Measurements from ENCODE around the gene RCOR3.

RCOR3 gene

DNA sequence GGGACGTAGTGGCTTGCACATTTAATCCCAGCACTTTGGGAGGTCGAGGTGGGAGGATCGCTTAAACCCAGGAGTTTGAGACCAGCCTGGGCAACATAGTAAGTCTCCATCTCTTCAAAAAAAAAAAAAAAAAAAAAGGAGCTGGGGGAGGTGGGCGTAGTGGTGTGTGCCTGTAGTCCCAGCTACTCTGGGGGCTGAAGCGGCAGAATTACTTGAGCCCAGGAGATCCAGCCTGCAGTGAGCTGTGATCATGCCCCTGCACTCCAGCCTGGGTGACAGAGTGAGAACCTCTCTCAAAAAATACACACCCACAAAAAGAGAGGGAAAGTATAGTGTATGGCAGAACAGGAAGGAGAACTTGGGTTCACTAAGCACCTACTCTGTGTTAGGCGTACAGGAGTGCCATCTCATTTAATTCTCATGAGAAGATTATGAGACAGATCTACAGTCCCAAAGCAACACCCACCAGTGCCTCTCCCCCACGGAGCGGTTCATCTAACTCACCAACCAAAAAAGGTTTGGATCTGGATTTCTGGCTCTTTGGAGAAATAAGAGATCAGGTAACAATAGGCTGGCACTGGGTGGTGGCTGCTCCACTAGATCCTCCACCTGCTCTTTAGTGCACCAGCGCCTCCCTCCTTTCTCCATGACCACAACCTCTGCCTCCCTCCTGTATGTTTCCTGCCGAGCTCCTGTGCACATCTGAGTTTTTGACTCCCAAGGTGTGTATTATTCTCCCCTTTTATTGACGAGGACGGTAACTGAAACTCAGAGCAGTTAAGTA, 66.0 kb downstream of the RCOR3 start:
- peaks cover 27% of the 10 kb centered on the region for H3K4me1 ChIP-seq (ENCODE audit: control insufficient read depth, insufficient read depth, low read length)
- no peaks in the 10 kb centered on the region for H3K9me3 ChIP-seq (ENCODE audit: control insufficient read depth, insufficient read depth, low read length)
- H3K27me3 ChIP-seq (ENCODE audit: control insufficient read depth, insufficient read depth, low read length), result 0 out of 2 replicates have a peak, but pooled peaks cover 9% of the 10 kb centered on the region
- H3K27ac ChIP-seq (ENCODE audit: low read depth, low read length), result no peak overlapping the region
- no peak overlapping the region for H3K9ac ChIP-seq (ENCODE audit: low read depth, low read length)
- H3K4me3 ChIP-seq (ENCODE audit: low read depth, low read length), result no peak overlapping the region
- no peaks in the 10 kb centered on the region for H3K36me3 ChIP-seq (ENCODE audit: control insufficient read depth, insufficient read depth, low read length)

DNA sequence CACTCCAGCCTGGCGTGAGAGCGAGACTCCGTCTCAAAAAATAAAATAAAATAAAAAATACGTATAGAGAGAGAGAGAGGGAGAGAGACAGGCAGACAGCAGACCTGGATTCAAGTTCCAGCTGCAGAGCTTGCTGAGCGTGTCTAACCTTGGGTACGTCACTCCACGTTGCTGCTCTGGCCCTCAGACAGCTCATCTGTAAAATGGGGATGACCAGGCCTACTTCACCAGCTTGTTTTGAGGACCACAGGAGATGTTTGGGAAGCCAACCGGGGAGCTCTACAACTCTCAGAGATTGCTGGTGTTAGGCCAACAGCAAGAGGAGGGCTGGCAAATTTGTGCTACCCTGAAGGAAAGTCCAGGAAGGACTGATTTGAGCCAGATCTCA, 67.0 kb downstream of the RCOR3 start:
- Histone ChIP-seq H3K27ac (ENCODE audit: low read depth, low read length) (no peak overlapping the region), H3K9ac (ENCODE audit: low read depth, low read length) (no peak overlapping the region), H3K4me3 (ENCODE audit: low read depth, low read length) (peak overlapping the region; percentile 71), H3K4me1 (ENCODE audit: control insufficient read depth, insufficient read depth, low read length) (peaks cover 35% of the 10 kb centered on the region), H3K9me3 (ENCODE audit: control insufficient read depth, insufficient read depth, low read length) (no peaks in the 10 kb centered on the region), H3K36me3 (ENCODE audit: control insufficient read depth, insufficient read depth, low read length) (no peaks in the 10 kb centered on the region), H3K27me3 (ENCODE audit: control insufficient read depth, insufficient read depth, low read length) (0 out of 2 replicates have a peak, but pooled peaks cover 9% of the 10 kb centered on the region)

DNA sequence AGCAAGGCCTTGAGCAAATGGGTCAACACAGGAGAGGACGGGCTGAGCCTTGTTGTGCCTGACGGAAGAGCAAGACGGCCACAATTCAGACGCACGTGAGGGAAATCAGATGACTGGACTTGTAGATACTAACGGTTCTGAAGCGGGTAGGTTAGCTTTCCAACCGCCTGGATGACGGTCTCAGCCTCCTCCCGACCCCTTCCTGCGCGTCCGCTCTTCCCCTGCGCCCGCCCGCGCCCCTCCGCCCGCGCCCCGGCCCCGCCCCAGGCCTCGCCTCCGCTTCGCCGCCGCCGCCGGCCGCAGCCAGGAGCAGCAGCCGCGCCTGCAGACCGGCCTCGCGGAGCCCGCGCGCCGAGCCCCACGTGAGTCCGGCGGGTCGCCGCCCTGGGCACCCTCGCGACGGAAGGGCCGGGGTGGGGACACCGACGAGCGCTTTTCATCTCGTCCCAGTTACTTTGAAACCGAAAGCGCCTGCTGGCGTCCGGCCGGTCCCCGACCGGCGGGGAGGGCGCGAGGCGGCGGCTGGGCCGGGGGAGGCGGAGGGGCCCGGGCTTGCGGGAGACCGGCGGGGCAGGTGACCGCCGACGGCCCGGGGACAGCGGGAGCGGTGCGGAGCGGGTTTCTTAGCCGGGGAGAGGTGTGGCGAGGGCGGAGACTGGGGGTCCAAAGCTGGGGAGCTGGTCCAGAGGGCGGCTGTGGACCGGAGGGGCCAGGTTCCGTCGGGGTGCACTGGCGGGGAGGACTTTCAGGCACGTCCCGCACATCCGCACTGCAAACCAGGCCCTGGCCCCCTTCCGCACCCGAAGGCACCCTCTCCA, 67.6 kb downstream of the RCOR3 start, which contains the start of gene TRAF5:
Gene TRAF5, plus strand, starts transcription at position 306 of the 818 bp plus-strand sequence. CDS start 26,407 bp downstream, outside the sequence.
- no peak within 1 kb of the TSS for H3K27ac ChIP-seq (ENCODE audit: low read depth, low read length)
- no peaks in the 10 kb centered on the region for H3K36me3 ChIP-seq (ENCODE audit: control insufficient read depth, insufficient read depth, low read length)
- H3K4me1 ChIP-seq (ENCODE audit: control insufficient read depth, insufficient read depth, low read length), result peaks cover 39% of the 10 kb centered on the region
- H3K9me3 ChIP-seq (ENCODE audit: control insufficient read depth, insufficient read depth, low read length), result no peaks in the 10 kb centered on the region
- peak within 1 kb of the TSS; percentile 48 for H3K9ac ChIP-seq (ENCODE audit: low read depth, low read length)
- H3K27me3 ChIP-seq (ENCODE audit: control insufficient read depth, insufficient read depth, low read length), result 0 out of 2 replicates have a peak, but pooled peaks cover 9% of the 10 kb centered on the region
- peak within 1 kb of the TSS; percentile 71 for H3K4me3 ChIP-seq (ENCODE audit: low read depth, low read length)

DNA sequence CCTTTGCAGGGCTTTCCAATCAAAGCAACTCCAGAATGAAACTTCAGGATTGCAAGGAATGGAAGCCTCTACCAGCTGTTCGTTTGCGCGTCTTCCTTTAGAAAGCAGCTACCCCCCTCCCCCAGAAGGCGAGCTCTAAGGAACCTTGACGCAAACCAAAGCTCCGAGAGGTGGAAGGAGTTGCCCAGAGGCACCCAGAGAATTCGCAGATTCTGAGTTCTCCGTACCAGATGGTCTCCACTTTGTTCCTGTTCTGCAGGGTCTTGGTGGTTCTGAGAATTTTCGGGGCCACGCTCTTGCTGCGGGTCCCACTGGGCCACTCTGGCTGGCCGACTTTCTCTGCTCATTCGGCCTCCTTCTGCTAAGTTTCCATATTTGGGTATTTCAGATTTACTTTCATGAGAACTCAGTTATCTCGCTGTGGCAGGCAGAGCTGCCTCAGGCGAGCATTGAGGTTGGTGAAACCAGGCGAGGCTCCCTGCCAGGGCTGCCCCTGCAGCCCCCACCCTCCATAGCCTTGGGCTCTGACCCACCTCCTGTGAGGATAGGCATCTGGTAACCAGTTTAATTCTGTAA, 68.3 kb downstream of the RCOR3 start:
- H3K36me3 ChIP-seq (ENCODE audit: control insufficient read depth, insufficient read depth, low read length), result no peaks in the 10 kb centered on the region
- H3K27me3 ChIP-seq (ENCODE audit: control insufficient read depth, insufficient read depth, low read length), result 0 out of 2 replicates have a peak, but pooled peaks cover 9% of the 10 kb centered on the region
- H3K9ac ChIP-seq (ENCODE audit: low read depth, low read length), result peak overlapping the region; percentile 48
- peaks cover 45% of the 10 kb centered on the region for H3K4me1 ChIP-seq (ENCODE audit: control insufficient read depth, insufficient read depth, low read length)
- peak overlapping the region; percentile 71 for H3K4me3 ChIP-seq (ENCODE audit: low read depth, low read length)
- no peak overlapping the region for H3K27ac ChIP-seq (ENCODE audit: low read depth, low read length)
- no peaks in the 10 kb centered on the region for H3K9me3 ChIP-seq (ENCODE audit: control insufficient read depth, insufficient read depth, low read length)

DNA sequence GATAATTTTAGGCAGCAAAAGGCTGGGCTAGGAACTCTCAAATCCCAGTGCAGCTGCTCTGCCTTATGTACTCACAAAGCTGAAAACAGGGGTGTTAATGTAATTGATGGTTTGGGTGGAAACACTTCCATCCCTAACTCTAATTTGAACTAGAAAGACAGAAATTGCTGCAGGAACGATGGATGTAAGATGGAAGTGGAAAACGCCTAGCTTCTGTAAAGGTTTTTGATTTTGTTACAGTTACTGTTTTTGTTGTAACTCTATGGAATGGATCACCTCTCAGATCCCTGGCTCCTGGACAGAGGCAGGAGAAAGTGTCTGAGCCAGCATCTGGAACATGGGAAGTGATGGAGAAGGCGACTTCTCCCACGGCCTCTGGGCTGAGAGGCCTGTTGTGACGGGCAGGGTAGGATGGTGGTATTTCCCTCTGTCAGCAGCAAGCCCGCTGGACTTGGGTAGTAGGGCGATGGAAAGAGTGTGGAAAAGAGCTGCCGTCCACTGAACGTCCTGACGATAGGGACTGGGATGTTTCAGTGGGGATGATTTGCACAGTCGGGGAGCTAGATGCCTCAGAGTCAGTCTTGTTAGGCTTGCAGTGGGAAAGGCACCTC, 69.0 kb downstream of the RCOR3 start:
- Histone ChIP-seq H3K36me3 (ENCODE audit: control insufficient read depth, insufficient read depth, low read length) (no peaks in the 10 kb centered on the region), H3K9me3 (ENCODE audit: control insufficient read depth, insufficient read depth, low read length) (no peaks in the 10 kb centered on the region), H3K27me3 (ENCODE audit: control insufficient read depth, insufficient read depth, low read length) (0 out of 2 replicates have a peak, but pooled peaks cover 9% of the 10 kb centered on the region), H3K4me1 (ENCODE audit: control insufficient read depth, insufficient read depth, low read length) (peaks cover 46% of the 10 kb centered on the region), H3K27ac (ENCODE audit: low read depth, low read length) (no peak overlapping the region), H3K4me3 (ENCODE audit: low read depth, low read length) (peak overlapping the region; percentile 71), H3K9ac (ENCODE audit: low read depth, low read length) (no peak overlapping the region)

DNA sequence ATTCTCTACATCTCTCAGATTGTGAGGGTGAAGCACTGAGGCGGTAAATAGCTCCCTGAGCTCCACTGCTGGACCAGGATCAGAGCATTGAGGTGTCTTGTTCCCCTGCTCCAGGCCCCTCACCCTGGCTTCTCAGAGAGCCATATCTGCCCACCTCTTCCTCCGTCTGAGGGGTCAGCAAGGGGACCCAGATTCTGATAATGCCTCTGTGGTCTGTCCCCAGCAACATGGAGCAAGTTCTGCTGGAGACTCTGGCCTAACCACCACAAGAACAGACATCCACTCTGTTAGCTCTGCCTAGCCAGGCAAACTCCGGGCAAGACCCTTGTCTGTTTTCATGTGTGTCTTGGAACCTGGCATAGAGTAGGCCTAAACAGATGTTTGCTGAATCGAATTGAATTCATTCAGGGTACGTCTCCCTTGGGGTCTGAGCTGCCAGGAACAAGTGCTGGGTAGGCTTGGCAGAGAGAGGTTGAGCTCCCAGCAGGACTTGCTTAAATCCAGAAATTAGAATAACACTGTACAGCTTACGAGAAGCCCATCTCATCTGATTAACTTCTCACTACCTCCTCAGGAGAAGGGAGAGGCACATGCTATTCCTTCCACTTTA, 69.8 kb downstream of the RCOR3 start:
- Histone ChIP-seq H3K27ac (ENCODE audit: low read depth, low read length) (no peak overlapping the region), H3K27me3 (ENCODE audit: control insufficient read depth, insufficient read depth, low read length) (0 out of 2 replicates have a peak, but pooled peaks cover 9% of the 10 kb centered on the region), H3K4me3 (ENCODE audit: low read depth, low read length) (no peak overlapping the region), H3K9ac (ENCODE audit: low read depth, low read length) (no peak overlapping the region), H3K36me3 (ENCODE audit: control insufficient read depth, insufficient read depth, low read length) (no peaks in the 10 kb centered on the region), H3K4me1 (ENCODE audit: control insufficient read depth, insufficient read depth, low read length) (peaks cover 46% of the 10 kb centered on the region), H3K9me3 (ENCODE audit: control insufficient read depth, insufficient read depth, low read length) (no peaks in the 10 kb centered on the region)

DNA sequence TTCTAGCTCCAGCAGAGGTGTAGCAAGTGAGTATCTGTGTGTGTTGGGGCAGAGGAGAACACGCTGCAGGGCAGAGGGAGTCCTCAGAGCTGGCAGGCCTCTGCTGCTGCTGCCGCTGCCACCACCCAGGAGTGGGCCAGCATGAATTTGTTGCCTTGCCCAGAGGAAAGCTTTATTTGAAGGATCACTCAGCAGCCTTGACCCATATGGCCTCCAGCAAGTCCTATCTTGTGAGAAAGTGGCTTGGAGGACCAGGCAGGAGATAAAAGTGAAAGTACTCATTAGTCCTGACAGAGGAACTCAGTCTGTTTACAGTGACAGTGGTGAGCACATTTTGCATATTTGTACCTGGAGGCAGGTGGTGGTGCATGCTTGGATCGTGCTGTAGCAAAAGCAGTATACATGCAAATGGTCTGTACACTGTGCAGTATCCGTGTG, 70.6 kb downstream of the RCOR3 start:
- Histone ChIP-seq H3K4me1 (ENCODE audit: control insufficient read depth, insufficient read depth, low read length) (peaks cover 46% of the 10 kb centered on the region), H3K27ac (ENCODE audit: low read depth, low read length) (no peak overlapping the region), H3K9me3 (ENCODE audit: control insufficient read depth, insufficient read depth, low read length) (no peaks in the 10 kb centered on the region), H3K4me3 (ENCODE audit: low read depth, low read length) (no peak overlapping the region), H3K27me3 (ENCODE audit: control insufficient read depth, insufficient read depth, low read length) (0 out of 2 replicates have a peak, but pooled peaks cover 9% of the 10 kb centered on the region), H3K9ac (ENCODE audit: low read depth, low read length) (no peak overlapping the region), H3K36me3 (ENCODE audit: control insufficient read depth, insufficient read depth, low read length) (no peaks in the 10 kb centered on the region)

DNA sequence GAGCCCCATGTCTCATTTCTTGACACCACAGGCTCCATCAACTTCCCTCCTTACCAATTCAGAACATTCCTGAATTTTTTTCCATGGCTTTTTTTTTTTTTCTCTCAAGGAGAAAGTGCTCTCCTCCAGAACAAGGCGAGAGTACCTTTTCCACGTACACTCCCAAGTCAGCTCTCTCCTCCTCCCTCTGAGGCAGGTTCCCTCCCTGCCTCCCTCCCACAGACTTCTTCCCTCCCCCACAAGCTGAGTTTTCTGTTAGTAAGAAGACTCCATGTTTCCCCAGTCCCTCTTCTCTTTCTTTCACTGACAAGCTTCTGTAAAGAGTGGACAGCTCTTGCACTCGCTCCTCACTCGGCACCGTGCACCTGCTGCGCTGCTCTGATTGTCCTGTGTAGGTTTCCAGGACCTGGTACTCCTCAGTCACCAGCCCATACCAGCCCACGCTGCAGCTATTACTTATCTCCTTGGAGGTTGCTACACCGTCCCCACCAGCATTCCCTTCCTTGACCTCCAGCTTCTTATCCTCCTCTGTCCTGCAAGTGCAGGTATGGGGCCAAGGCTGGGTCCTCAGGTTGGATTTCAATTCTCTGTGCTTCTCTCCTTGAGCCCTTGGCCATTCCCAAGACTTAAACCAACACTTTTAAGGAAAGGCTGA, 71.2 kb downstream of the RCOR3 start:
- Histone ChIP-seq H3K27me3 (ENCODE audit: control insufficient read depth, insufficient read depth, low read length) (0 out of 2 replicates have a peak, but pooled peaks cover 6% of the 10 kb centered on the region), H3K27ac (ENCODE audit: low read depth, low read length) (no peak overlapping the region), H3K4me3 (ENCODE audit: low read depth, low read length) (no peak overlapping the region), H3K36me3 (ENCODE audit: control insufficient read depth, insufficient read depth, low read length) (no peaks in the 10 kb centered on the region), H3K9me3 (ENCODE audit: control insufficient read depth, insufficient read depth, low read length) (no peaks in the 10 kb centered on the region), H3K9ac (ENCODE audit: low read depth, low read length) (no peak overlapping the region), H3K4me1 (ENCODE audit: control insufficient read depth, insufficient read depth, low read length) (peaks cover 46% of the 10 kb centered on the region)

DNA sequence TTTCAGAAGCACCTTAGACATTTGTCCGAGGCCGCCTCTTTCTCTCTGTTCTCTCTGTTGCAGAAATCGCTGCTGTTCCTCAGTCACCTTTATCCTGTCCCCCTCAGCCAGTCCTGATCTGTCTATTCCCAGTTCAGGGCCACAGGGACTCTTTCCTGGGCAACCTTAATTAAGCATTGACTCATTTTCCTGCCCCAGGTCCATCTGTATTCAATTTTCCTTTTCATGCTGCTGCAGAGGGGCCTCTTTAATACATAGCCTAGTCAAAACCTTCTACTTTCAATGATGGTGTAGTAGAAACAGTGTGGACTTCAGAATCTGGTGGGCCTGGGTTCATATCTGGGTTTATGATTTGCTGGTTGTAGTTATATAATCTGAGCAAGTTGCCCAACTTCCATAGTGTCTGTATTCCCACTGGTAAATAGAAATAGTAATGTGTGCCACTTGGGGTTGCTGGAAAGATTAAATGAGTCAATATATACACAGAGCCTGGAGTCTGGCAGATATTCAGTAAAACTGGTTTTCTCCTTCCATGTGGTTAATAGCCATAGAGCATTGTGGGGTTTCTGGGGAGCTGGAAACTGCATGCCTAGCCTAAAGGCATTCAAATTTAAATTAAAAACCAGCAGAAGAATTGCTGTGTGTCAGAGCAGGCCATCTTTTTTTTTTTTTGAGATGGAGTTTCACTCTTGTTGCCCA, 72.0 kb downstream of the RCOR3 start:
- H3K4me1 ChIP-seq (ENCODE audit: control insufficient read depth, insufficient read depth, low read length), result peaks cover 52% of the 10 kb centered on the region
- H3K27ac ChIP-seq (ENCODE audit: low read depth, low read length), result no peak overlapping the region
- no peak overlapping the region for H3K9ac ChIP-seq (ENCODE audit: low read depth, low read length)
- 0 out of 2 replicates have a peak, but pooled peaks cover 3% of the 10 kb centered on the region for H3K27me3 ChIP-seq (ENCODE audit: control insufficient read depth, insufficient read depth, low read length)
- H3K36me3 ChIP-seq (ENCODE audit: control insufficient read depth, insufficient read depth, low read length), result no peaks in the 10 kb centered on the region
- H3K9me3 ChIP-seq (ENCODE audit: control insufficient read depth, insufficient read depth, low read length), result no peaks in the 10 kb centered on the region
- H3K4me3 ChIP-seq (ENCODE audit: low read depth, low read length), result no peak overlapping the region

Data from HUES48 (cell line).